Brain microvascular endothelial cell (primary cell): ENCODE data around the gene UBE2O.

Source experiments
- DNase-seq: peaks from one replicate; pipeline ENCODE4 v3.0.0-alpha.2; 2020
- H3K27ac ChIP-seq: fragments of 250-450 bp; sonication (Bioruptor Pico); 2 replicates; pipeline ENCODE4 v1.5.1; 2020; ENCODE audit warnings: mild to moderate bottlenecking, moderate library complexity
- H3K27me3 ChIP-seq: fragments of 250-450 bp; sonication (Bioruptor Pico); replicated peaks from 2 replicates; pipeline ENCODE4 v1.5.1; 2020; ENCODE audit warnings: mild to moderate bottlenecking
- H3K36me3 ChIP-seq: fragments of 250-450 bp; sonication (Bioruptor Pico); replicated peaks from 2 replicates; pipeline ENCODE4 v1.5.1; 2020; ENCODE audit warnings: mild to moderate bottlenecking
- H3K4me3 ChIP-seq: 2 replicates; pipeline ENCODE4 v1.5.1; 2011; ENCODE audit warnings: low read depth, mild to moderate bottlenecking, control low read depth, low read length, moderate library complexity
- in situ Hi-C: cut with HindIII; loops from 2 replicates; pipeline ENCODE4 v1.10.0; 2017; ENCODE audit warnings: low sequenced_read_pairs, low pct_ligation_motif_present
- TF ChIP-seq, protein P1 (sequence below): IDR thresholded peaks from 2 replicates; pipeline ENCODE4 v1.5.1; 2011; ENCODE audit warnings: low read depth, mild to moderate bottlenecking, moderate library complexity, low read length, control low read depth, inconsistent platforms; ENCODE audit errors: missing control alignments

UBE2O gene

DNA sequence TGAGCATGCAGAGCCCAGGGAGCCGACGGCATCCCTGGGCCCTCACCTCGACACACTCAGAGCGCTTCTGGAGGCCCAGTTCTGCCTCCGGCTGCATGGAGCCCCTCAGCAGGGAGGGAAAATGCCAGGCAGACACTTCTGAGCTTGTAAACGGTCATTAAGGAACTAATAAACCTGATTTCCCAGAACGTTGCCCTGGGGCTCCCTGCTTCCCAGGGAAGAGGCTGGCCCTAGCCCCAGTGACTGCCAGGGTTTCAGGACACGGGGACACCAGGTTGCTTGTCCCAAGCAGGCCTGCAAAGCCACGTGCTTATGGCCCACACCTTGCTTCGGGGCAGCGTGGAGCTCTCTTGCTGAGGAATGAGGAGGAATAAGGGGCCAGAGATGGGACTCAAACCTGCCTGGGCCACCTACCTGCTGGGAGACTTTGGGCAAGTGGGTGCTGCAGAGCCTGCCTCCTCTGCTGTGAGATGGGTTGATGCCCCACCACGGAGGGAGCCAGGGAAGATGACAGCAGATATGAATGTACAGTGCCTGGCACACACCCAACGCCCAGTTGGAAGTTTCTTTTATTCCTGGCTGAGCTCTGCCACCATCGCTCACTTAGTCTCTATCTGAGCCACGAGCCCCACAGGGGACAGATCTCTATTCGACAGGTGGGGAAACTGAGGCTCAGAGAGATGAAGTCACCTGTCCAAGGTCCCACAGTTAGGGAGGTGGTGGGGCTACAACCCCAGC is 42.9 kb upstream of the UBE2O start:
- Histone ChIP-seq H3K4me3 (no peak overlapping the region), H3K27me3 (no peaks in the 10 kb centered on the region), H3K27ac (no peak overlapping the region), H3K36me3 (no peaks in the 10 kb centered on the region)
- TF ChIP-seq, protein P1, sequence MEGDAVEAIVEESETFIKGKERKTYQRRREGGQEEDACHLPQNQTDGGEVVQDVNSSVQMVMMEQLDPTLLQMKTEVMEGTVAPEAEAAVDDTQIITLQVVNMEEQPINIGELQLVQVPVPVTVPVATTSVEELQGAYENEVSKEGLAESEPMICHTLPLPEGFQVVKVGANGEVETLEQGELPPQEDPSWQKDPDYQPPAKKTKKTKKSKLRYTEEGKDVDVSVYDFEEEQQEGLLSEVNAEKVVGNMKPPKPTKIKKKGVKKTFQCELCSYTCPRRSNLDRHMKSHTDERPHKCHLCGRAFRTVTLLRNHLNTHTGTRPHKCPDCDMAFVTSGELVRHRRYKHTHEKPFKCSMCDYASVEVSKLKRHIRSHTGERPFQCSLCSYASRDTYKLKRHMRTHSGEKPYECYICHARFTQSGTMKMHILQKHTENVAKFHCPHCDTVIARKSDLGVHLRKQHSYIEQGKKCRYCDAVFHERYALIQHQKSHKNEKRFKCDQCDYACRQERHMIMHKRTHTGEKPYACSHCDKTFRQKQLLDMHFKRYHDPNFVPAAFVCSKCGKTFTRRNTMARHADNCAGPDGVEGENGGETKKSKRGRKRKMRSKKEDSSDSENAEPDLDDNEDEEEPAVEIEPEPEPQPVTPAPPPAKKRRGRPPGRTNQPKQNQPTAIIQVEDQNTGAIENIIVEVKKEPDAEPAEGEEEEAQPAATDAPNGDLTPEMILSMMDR = no peak
- in situ Hi-C loops = no loop called here
- no peak for DNase-seq

DNA sequence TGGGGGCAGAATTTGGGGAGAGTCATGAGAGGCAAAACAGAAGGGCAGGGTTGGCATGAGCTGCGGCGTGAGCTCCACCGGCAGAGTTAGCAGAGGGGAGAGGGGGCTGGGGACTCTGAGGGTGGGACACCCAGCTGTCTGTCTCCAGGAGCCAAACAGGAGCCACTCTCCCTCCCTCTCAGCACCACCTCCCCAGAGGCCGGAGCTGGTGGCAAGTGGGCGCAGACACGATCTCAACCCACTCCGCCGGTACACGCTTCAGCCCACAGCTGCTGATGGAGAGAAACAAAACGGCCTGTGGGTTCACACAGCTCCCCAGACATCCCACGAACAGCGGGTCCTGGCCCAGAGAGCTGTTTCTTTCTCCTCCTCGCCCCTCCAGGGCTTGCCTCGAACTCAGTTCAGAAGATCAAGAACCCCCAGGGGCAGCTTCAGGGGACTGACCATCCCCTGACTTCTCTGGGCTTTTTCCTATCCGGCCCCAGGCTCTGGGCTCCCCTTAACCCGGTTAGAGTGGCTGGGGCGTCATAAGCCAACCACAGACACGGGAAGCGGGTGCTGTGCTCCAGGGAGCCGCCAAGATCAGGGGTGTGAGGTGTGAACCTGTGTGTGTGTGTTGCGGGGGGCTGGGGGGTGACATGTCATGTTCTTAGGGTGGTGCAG is 40.7 kb upstream of the UBE2O start:
- no peak for DNase-seq

DNA sequence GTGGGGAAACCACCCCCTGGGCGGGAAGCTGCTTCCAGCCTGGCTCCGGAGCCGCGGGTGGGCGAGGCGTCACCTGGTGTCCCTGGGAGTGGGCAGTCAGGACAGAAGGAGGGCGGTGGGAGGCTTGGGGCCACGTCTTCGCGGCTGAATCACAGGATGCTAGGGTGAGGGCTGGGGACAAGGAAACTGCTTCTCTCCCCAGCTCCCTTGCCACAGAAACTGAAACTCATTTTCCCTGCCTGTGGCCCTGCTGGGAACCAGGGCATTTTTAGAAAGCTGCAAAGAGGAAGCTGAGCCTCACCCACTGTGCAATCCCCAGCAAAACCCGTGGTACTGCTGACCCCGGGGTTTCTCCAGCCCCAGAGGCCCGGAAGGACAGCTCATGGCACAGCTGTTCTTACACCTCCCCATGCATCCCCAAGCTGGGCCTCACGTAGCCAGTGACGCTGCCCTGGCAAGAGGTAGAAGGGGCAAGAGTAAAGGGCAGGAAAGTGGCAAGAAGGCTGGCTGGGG is 40.1 kb upstream of the UBE2O start:
- TF ChIP-seq, protein P1 = no peak
- peak; percentile 75 for DNase-seq
- Histone ChIP-seq H3K36me3 (no peaks in the 10 kb centered on the region), H3K27ac (peak overlapping the region; percentile 77), H3K27me3 (no peaks in the 10 kb centered on the region), H3K4me3 (peak overlapping the region; percentile 32)
- in situ Hi-C loops = no loop called here

More for the DNA sequence above, 40.7 kb upstream of the UBE2O start:
- TF ChIP-seq, protein P1 = no peak
- in situ Hi-C loops = no loop called here
- peak overlapping the region; percentile 77 for H3K27ac ChIP-seq
- H3K36me3 ChIP-seq = no peaks in the 10 kb centered on the region
- no peaks in the 10 kb centered on the region for H3K27me3 ChIP-seq
- H3K4me3 ChIP-seq = no peak overlapping the region

DNA sequence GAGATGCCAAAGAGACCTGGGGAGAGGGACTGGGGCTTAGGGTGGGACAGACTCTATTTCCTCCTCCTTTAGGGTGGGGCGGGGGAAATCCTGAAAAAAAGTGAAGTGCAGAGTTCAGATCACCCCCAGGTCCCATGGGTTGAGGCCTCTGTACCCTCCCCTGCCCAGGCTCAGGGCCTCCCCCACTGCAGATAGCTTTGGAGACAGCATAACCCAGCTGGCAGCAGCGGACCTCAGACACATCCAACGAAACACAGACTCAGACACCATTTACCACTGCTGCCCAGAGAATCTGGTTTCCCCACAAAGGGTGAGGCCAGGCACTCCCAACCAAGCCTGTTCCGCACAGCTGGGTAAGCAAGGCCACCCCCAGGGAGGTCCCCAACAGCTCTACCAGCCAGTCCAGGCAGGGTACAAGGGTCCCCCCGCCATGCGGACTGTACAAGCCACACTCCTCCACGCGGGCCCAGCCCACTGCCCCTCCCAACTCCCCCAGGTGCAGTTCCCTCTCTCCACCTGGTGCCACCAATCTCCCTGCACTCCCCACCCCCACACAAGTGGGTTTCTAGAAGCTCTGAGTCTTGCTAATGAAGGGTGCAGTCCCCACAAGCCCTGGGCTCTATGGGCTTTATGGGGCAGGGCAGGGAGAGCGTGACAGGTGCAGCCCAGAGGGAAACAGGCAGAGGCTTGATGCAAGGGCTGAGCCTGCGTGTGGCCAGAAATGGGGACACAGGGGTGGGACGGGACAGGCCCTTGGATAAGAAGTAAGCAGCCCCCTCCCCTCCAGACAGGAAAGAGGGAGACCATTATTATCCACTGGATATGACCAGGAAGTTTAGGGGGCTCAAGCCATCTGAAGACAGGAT is 39.4 kb upstream of the UBE2O start:
- Histone ChIP-seq H3K27ac (peak overlapping the region; percentile 77), H3K36me3 (peaks cover 2% of the 10 kb centered on the region), H3K4me3 (peak overlapping the region; percentile 32), H3K27me3 (no peaks in the 10 kb centered on the region)
- TF ChIP-seq, protein P1 = no peak
- DNase-seq = no peak
- in situ Hi-C loops = no loop called here

DNA sequence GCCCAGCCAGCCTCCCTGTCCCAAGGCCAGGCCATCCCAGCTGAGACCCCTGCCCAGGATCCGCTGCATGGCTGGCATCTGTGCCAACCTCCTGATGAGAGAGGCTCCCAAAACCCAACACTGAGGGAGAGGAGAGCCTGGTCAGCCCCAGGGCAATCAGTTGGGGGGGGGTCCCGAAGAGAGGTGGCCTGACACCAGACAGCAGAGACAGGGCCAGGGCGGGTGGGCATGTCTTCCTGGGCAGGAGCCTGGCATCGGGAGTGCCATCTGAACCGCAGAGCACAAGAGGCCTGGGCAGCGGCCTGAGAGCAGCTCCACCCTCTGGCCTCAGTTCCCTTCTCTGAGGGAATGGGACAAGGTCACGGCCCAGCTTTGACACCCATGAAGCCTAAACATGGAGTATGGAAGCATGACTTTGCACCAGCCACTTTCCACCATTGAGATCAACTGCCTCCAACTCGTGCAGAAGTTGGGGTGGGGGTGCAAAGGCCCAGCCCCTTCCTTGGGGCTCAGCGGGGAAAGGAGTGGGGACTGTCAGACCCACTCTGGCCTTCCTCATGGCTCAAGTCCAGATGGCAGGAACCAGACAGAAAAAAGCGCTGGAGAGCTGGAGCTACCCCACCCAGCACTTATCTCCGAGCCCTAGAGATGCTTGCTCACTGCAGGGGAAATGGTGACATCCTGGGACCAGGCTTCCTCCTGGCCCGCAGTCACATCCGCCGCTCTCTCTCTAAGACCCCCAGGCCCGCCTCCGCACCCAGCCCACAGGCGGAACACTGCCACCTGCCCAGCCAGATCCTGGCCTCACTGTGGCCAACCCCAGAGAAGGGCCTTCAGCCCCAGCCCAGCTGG is 38.5 kb upstream of the UBE2O start:
- Histone ChIP-seq H3K27ac (no peak overlapping the region), H3K36me3 (peaks cover 2% of the 10 kb centered on the region)
- no peak for DNase-seq

More for the DNA sequence above, 38.5 kb upstream of the UBE2O start:
- TF ChIP-seq, protein P1 = no peak
- in situ Hi-C loops = no loop called here
- no peak overlapping the region for H3K4me3 ChIP-seq
- H3K27me3 ChIP-seq = no peaks in the 10 kb centered on the region
